HepG2 (cell line): ENCODE results near the gene TFEB. TPM values are rescaled to one million over a fixed set of nuclear protein-coding genes. Genes with fewer than 3 reads are reported as not detected.

Experiments
- CAMTA2 ChIP-seq: sonication (generic); formaldehyde crosslinking; IDR thresholded peaks from 2 replicates; pipeline ENCODE4 v1.4.0; 2020; ENCODE audit warnings: mild to moderate bottlenecking, missing genetic modification reagents, borderline replicate concordance
- FUBP1 ChIP-seq: sonication (generic); formaldehyde crosslinking; IDR thresholded peaks from 2 replicates; pipeline ENCODE4 v1.5.1; 2020; ENCODE audit warnings: missing genetic modification reagents, mild to moderate bottlenecking, borderline replicate concordance
- HNF1A ChIP-seq, 2 experiments: sonication (generic) in 1 of 2; formaldehyde crosslinking in 1 of 2; IDR thresholded peaks; 2 replicates each; pipeline versions ENCODE4 v1.4.0 to v1.6.1; 2016 to 2020; ENCODE audit warnings: borderline replicate concordance in 1 of 2, low read depth in 1 of 2, mild to moderate bottlenecking in 1 of 2, missing genetic modification reagents in 1 of 2
- JUND ChIP-seq: sonication (generic); formaldehyde crosslinking; IDR thresholded peaks from 2 replicates; pipeline ENCODE4 v1.8.0; 2022; ENCODE audit warnings: mild to moderate bottlenecking, missing genetic modification reagents
- LRRFIP1 ChIP-seq: sonication (generic); formaldehyde crosslinking; conservative IDR thresholded peaks from 2 replicates; pipeline ENCODE4 v1.4.0; 2020; ENCODE audit warnings: missing genetic modification reagents
- NBN ChIP-seq: fragments of 450-650 bp; conservative IDR thresholded peaks from 2 replicates; pipeline ENCODE4 v1.6.1; 2017
- PLSCR1 ChIP-seq: sonication (generic); formaldehyde crosslinking; IDR thresholded peaks from 2 replicates; pipeline ENCODE4 v1.5.0; 2020; ENCODE audit warnings: missing genetic modification reagents, mild to moderate bottlenecking, borderline replicate concordance
- SIX4 ChIP-seq: sonication (generic); formaldehyde crosslinking; IDR thresholded peaks from 2 replicates; pipeline ENCODE4 v1.4.0; 2020; ENCODE audit warnings: missing genetic modification reagents
- TAF15 ChIP-seq: fragments of 200-400 bp; formaldehyde crosslinking; IDR thresholded peaks from one replicate; pipeline ENCODE4 v1.6.1; 2018; ENCODE audit warnings: mild to moderate bottlenecking, low read depth, low read length; ENCODE audit not compliant: poor library complexity, severe bottlenecking
- YEATS4 ChIP-seq: sonication (generic); formaldehyde crosslinking; IDR thresholded peaks from 2 replicates; pipeline ENCODE4 v1.4.0; 2020; ENCODE audit warnings: missing genetic modification reagents, borderline replicate concordance
- ZBTB38 ChIP-seq: sonication (generic); formaldehyde crosslinking; IDR thresholded peaks from 2 replicates; pipeline ENCODE4 v1.5.1; 2020; ENCODE audit warnings: mild to moderate bottlenecking, missing genetic modification reagents
- ZNF24 ChIP-seq: fragments of 450-650 bp; IDR thresholded peaks from 2 replicates; pipeline ENCODE4 v1.6.1; 2017; ENCODE audit warnings: antibody characterized with exemption, mild to moderate bottlenecking
- ZNF275 ChIP-seq: sonication (generic); formaldehyde crosslinking; IDR thresholded peaks from 2 replicates; pipeline ENCODE4 v1.8.0; 2022; ENCODE audit warnings: missing genetic modification reagents, mild to moderate bottlenecking, inconsistent platforms, borderline replicate concordance
- ZNF451 ChIP-seq: sonication (generic); formaldehyde crosslinking; IDR thresholded peaks from 2 replicates; pipeline ENCODE4 v1.5.0; 2020; ENCODE audit warnings: mild to moderate bottlenecking, missing genetic modification reagents
- ZNF660 ChIP-seq: sonication (generic); formaldehyde crosslinking; IDR thresholded peaks from 2 replicates; pipeline ENCODE4 v1.5.1; 2020; ENCODE audit warnings: mild to moderate bottlenecking, low read depth, missing genetic modification reagents, borderline replicate concordance
- polyA plus RNA-seq, 8 experiments: library from polyadenylated mRNA; depleted of rRNA in 3 of 8; stranded (reverse) in 7 of 8; unstranded in 1 of 8; fragments of >200 nt; fragmentation: Illumina TruSeq in 4 of 8; extraction: Trizol in 4 of 8; gene quantifications; 2 replicates each; pipeline versions ENCODE4 v1.2.1 to v1.2.3, GENCODE V29; 2011 to 2016; ENCODE audit warnings: low read depth in 4 of 8, missing spikeins in 1 of 8, mixed read lengths in 1 of 8; ENCODE audit not compliant: insufficient read depth in 1 of 8
- total RNA-seq, 5 experiments: library from RNA; depleted of rRNA; stranded (reverse); fragments of >200 nt; fragmentation: Illumina TruSeq; extraction: Trizol; gene quantifications; 2 replicates each; pipeline ENCODE4 v1.2.3, GENCODE V29; 2016; ENCODE audit warnings: low read depth in 1 of 5

TFEB gene
- total and polyA plus RNA-seq, 2 of the 13 experiments (the other 11 are each of a cell fraction or from before 2014, with no cell fraction given): 13.3 to 18.7 TPM

- TF ChIP-seq ZNF275 (0 out of 2 replicates have a peak, but pooled peaks have one; percentile 37), NBN (no peak), FUBP1 (no peak), SIX4 (CRISPR knock-in tag) (no peak), TAF15 (peak; percentile 41), JUND (CRISPR knock-in tag) (peak; percentile 47), ZNF24 (no peak), YEATS4 (CRISPR knock-in tag) (0 out of 2 replicates have a peak, but pooled peaks have one; percentile 24), HNF1A (IDR thresholded peaks at IDR 0.05; ENCODE audit: low read depth) (no peak), HNF1A (CRISPR knock-in tag; IDR thresholded peaks at IDR 0.05; ENCODE audit: borderline replicate concordance) (no peak), PLSCR1 (CRISPR knock-in tag) (no peak), LRRFIP1 (no peak), CAMTA2 (CRISPR knock-in tag) (peak; percentile 87; the same call in 1 of the 2 replicates), ZBTB38 (CRISPR knock-in tag) (peak; percentile 49; the same call in 1 of the 2 replicates), ZNF451 (CRISPR knock-in tag) (peak; percentile 73; the same call in 1 of the 2 replicates), ZNF660 (CRISPR knock-in tag) (no peak)
These were observed 11.7 kb downstream of the TFEB start (continued) for GRCh38 chr6:41723530-41724227.
